GM12874 (cell line): ENCODE measurements around the gene INSIG2.

ENCODE experiments used
- CTCF ChIP-seq: IDR thresholded peaks from 2 replicates; pipeline ENCODE4 v1.5.1; 2011; ENCODE audit warnings: low read depth, mild to moderate bottlenecking, control low read depth, low read length, moderate library complexity; ENCODE audit not compliant: insufficient read depth

INSIG2 gene

GRCh38 chr2:118053681-118054080 lies 34.6 kb upstream of the INSIG2 start:
- TF ChIP-seq CTCF = no peak

GRCh38 chr2:118054213-118055008 lies 33.9 kb upstream of the INSIG2 start:
- TF ChIP-seq CTCF = no peak

- no peak for TF ChIP-seq CTCF
Observed at GRCh38 chr2:118055512-118056164, 32.6 kb upstream of the INSIG2 start.

- no peak for TF ChIP-seq CTCF
Observed at GRCh38 chr2:118056165-118056534, 32.1 kb upstream of the INSIG2 start.

GRCh38 chr2:118056801-118057200 lies 31.5 kb upstream of the INSIG2 start:
- TF ChIP-seq CTCF = no peak

GRCh38 chr2:118058951-118059350 lies 29.3 kb upstream of the INSIG2 start:
- TF ChIP-seq CTCF = no peak

- TF ChIP-seq CTCF = no peak
Observed at GRCh38 chr2:118059919-118060478, 28.3 kb upstream of the INSIG2 start.
